ENCODE measurements around the gene SDK1.

DNA sequence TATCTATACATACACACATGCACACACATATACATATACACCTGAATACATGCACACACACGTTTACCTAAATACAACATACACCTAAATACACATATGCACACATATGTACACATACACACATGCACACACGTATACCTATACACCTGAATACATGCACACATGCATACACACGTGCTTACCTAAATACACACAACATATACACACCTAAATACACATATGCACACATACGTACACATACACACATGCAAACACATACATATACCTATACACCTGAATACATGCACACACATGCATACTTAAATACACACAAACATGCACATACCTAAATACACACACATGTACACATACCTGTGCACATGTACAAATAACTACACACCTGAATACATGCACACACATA, 947.2 kb downstream of the SDK1 start:
- TF ChIP-seq, protein P1, sequence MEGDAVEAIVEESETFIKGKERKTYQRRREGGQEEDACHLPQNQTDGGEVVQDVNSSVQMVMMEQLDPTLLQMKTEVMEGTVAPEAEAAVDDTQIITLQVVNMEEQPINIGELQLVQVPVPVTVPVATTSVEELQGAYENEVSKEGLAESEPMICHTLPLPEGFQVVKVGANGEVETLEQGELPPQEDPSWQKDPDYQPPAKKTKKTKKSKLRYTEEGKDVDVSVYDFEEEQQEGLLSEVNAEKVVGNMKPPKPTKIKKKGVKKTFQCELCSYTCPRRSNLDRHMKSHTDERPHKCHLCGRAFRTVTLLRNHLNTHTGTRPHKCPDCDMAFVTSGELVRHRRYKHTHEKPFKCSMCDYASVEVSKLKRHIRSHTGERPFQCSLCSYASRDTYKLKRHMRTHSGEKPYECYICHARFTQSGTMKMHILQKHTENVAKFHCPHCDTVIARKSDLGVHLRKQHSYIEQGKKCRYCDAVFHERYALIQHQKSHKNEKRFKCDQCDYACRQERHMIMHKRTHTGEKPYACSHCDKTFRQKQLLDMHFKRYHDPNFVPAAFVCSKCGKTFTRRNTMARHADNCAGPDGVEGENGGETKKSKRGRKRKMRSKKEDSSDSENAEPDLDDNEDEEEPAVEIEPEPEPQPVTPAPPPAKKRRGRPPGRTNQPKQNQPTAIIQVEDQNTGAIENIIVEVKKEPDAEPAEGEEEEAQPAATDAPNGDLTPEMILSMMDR (IDR thresholded peaks at IDR 0.05): no peak
- TF ChIP-seq POLR2A (IDR thresholded peaks at IDR 0.05): no peak
